IMR-90 (cell line): ENCODE data around the gene NAPB. TPM values are rescaled to one million over a fixed set of nuclear protein-coding genes. Genes with fewer than 3 reads are reported as not detected.

Source experiments
- ATAC-seq: fragments of 200-7000 bp; cut with Tn5 transposase; 2 replicates; pipeline ENCODE4 v1.9.1; 2020; ENCODE audit warnings: low read depth, mild to moderate bottlenecking, moderate library complexity
- BruUV-seq: library from RNA; stranded (reverse); fragments of 400-500 nt; replicated peaks from 2 replicates; lab custom pipeline; 2021; lab: Mats Ljungman, UMichigan
- CTCF ChIA-PET: fragments of 300-600 bp; formaldehyde crosslinking; extraction: SDS; loops from one replicate; lab custom pipeline; 2021; ENCODE audit warnings: antibody characterized with exemption; lab: Yijun Ruan, JAX
- POLR2A ChIA-PET: fragments of 300-600 bp; sonication (Branson Sonifier 250); formaldehyde crosslinking; loops from one replicate; lab custom pipeline; 2022; ENCODE audit warnings: antibody characterized with exemption; ENCODE audit not compliant: unreplicated experiment; lab: Charles Lee
- DNase-seq: peaks from one replicate; pipeline ENCODE4 v3.0.0; 2013
- H2AFZ ChIP-seq: replicated peaks from 2 replicates; pipeline ENCODE3; 2013; ENCODE audit warnings: low read length, mild to moderate bottlenecking; ENCODE audit not compliant: poor library complexity
- H2AK5ac ChIP-seq: 2 replicates; pipeline ENCODE4 v1.6.1; 2013; ENCODE audit warnings: low read depth, low read length, inconsistent platforms
- H2AK9ac ChIP-seq: replicated peaks from 2 replicates; pipeline ENCODE3; 2013; ENCODE audit warnings: mild to moderate bottlenecking, low read depth, low read length, moderate library complexity; ENCODE audit not compliant: poor library complexity
- H2BK120ac ChIP-seq: 2 replicates; pipeline ENCODE4 v1.6.1; 2013; ENCODE audit warnings: low read depth, low read length, inconsistent platforms
- H2BK15ac ChIP-seq: 3 replicates; pipeline ENCODE4 v1.6.1; 2013; ENCODE audit warnings: low read depth, low read length, inconsistent platforms
- H2BK20ac ChIP-seq: 2 replicates; pipeline ENCODE4 v1.6.1; 2013; ENCODE audit warnings: low read depth, mild to moderate bottlenecking, inconsistent platforms, low read length, moderate library complexity
- H2BK5ac ChIP-seq: 2 replicates; pipeline ENCODE4 v1.6.1; 2013; ENCODE audit warnings: mild to moderate bottlenecking, low read depth, low read length, inconsistent platforms; ENCODE audit not compliant: poor library complexity, severe bottlenecking
- H3K14ac ChIP-seq: replicated peaks from 2 replicates; pipeline ENCODE4 v1.6.1; 2013; ENCODE audit warnings: low read depth, low read length, inconsistent platforms
- H3K18ac ChIP-seq: 2 replicates; pipeline ENCODE4 v1.6.1; 2013; ENCODE audit warnings: low read depth, low read length, control low read depth
- H3K23ac ChIP-seq: 2 replicates; pipeline ENCODE4 v1.6.1; 2013; ENCODE audit warnings: low read depth, low read length, inconsistent platforms
- H3K27ac ChIP-seq: 2 replicates; pipeline ENCODE4 v1.5.1; 2013; ENCODE audit warnings: mild to moderate bottlenecking, control low read depth, low read length; ENCODE audit not compliant: insufficient read depth
- H3K27me3 ChIP-seq: 2 replicates; pipeline ENCODE4 v1.6.1; 2013; ENCODE audit warnings: low read length; ENCODE audit not compliant: control insufficient read depth, insufficient read depth
- H3K36me3 ChIP-seq: 2 replicates; pipeline ENCODE4 v1.6.1; 2013; ENCODE audit warnings: low read length, mixed read lengths; ENCODE audit not compliant: control insufficient read depth, insufficient read depth
- H3K4ac ChIP-seq: 2 replicates; pipeline ENCODE4 v1.6.1; 2013; ENCODE audit warnings: low read depth, low read length, inconsistent platforms
- H3K4me1 ChIP-seq: 2 replicates; pipeline ENCODE4 v1.6.1; 2013; ENCODE audit warnings: low read length, mixed read lengths; ENCODE audit not compliant: control insufficient read depth, insufficient read depth
- H3K4me2 ChIP-seq: 2 replicates; pipeline ENCODE4 v1.6.1; 2013; ENCODE audit warnings: low read depth, mild to moderate bottlenecking, control low read depth, low read length, moderate library complexity
- H3K4me3 ChIP-seq: 2 replicates; pipeline ENCODE4 v1.5.1; 2013; ENCODE audit warnings: low read depth, mild to moderate bottlenecking, control low read depth, low read length, moderate library complexity; ENCODE audit not compliant: insufficient read depth
- H3K56ac ChIP-seq: 2 replicates; pipeline ENCODE4 v1.6.1; 2013; ENCODE audit warnings: low read length, inconsistent platforms; ENCODE audit not compliant: insufficient read depth; ENCODE audit errors: extremely low read depth
- H3K79me1 ChIP-seq, 2 experiments: 2 replicates each; pipeline ENCODE4 v1.6.1; 2013; ENCODE audit warnings: low read length in 2 of 2, inconsistent platforms in 1 of 2, low read depth in 1 of 2
- H3K9ac ChIP-seq: 2 replicates; pipeline ENCODE4 v1.6.1; 2013; ENCODE audit warnings: low read depth, low read length, control low read depth
- H3K9me1 ChIP-seq: 2 replicates; pipeline ENCODE4 v1.6.1; 2013; ENCODE audit warnings: low read length, inconsistent platforms; ENCODE audit not compliant: insufficient read depth
- H3K9me3 ChIP-seq: 2 replicates; pipeline ENCODE4 v1.6.1; 2013; ENCODE audit warnings: low read length; ENCODE audit not compliant: control insufficient read depth, insufficient read depth
- H4K20me1 ChIP-seq: 2 replicates; pipeline ENCODE4 v1.6.1; 2013; ENCODE audit warnings: low read length, inconsistent platforms; ENCODE audit not compliant: insufficient read depth
- H4K5ac ChIP-seq: 2 replicates; pipeline ENCODE4 v1.6.1; 2013; ENCODE audit warnings: mild to moderate bottlenecking, low read depth, low read length, control low read depth
- H4K8ac ChIP-seq, 2 experiments: 2 replicates each; pipeline ENCODE4 v1.6.1; 2013; ENCODE audit warnings: low read depth in 2 of 2, low read length in 2 of 2, control low read depth in 1 of 2, inconsistent platforms in 1 of 2
- H4K91ac ChIP-seq: 2 replicates; pipeline ENCODE4 v1.6.1; 2013; ENCODE audit warnings: low read depth, low read length, inconsistent platforms; ENCODE audit not compliant: insufficient read depth
- BHLHE40 ChIP-seq: fragments of 150-350 bp; IDR thresholded peaks from 2 replicates; pipeline ENCODE4 v1.6.1; 2016; ENCODE audit warnings: mild to moderate bottlenecking, low read depth, low read length
- CEBPB ChIP-seq: IDR thresholded peaks from 2 replicates; pipeline ENCODE4 v1.6.1; 2012; ENCODE audit warnings: low read depth, low read length, improper control_type of control experiment
- CHD1 ChIP-seq: IDR thresholded peaks from 2 replicates; pipeline ENCODE4 v1.6.1; 2012; ENCODE audit warnings: low read depth, low read length, improper control_type of control experiment
- CTCF ChIP-seq: conservative IDR thresholded peaks from 2 replicates; pipeline ENCODE4 v1.5.1; 2012; ENCODE audit warnings: mild to moderate bottlenecking, low read depth, low read length, improper control_type of control experiment
- ELK1 ChIP-seq: fragments of 150-350 bp; IDR thresholded peaks from 2 replicates; pipeline ENCODE4 v1.6.1; 2016; ENCODE audit warnings: low read depth, mild to moderate bottlenecking, low read length, moderate library complexity, borderline replicate concordance
- FOS ChIP-seq: fragments of 150-350 bp; IDR thresholded peaks from 2 replicates; pipeline ENCODE4 v1.6.1; 2016; ENCODE audit warnings: low read depth, low read length
- MAFK ChIP-seq: IDR thresholded peaks from 2 replicates; pipeline ENCODE4 v1.6.1; 2012; ENCODE audit warnings: low read depth, low read length, improper control_type of control experiment
- MAZ ChIP-seq: IDR thresholded peaks from 2 replicates; pipeline ENCODE4 v1.6.1; 2012; ENCODE audit warnings: low read depth, mild to moderate bottlenecking, low read length, improper control_type of control experiment, moderate library complexity, borderline replicate concordance
- MXI1 ChIP-seq: IDR thresholded peaks from 2 replicates; pipeline ENCODE4 v1.6.1; 2012; ENCODE audit warnings: low read depth, mild to moderate bottlenecking, low read length, moderate library complexity, borderline replicate concordance
- NFE2L2 ChIP-seq: fragments of 150-350 bp; IDR thresholded peaks from 2 replicates; pipeline ENCODE4 v1.6.1; 2016; ENCODE audit warnings: low read depth, mild to moderate bottlenecking, low read length
- POLR2A ChIP-seq: IDR thresholded peaks from 2 replicates; pipeline ENCODE4 v1.6.1; 2012; ENCODE audit warnings: mild to moderate bottlenecking, low read depth, low read length
- RAD21 ChIP-seq: IDR thresholded peaks from 2 replicates; pipeline ENCODE4 v1.6.1; 2012; ENCODE audit warnings: low read length, improper control_type of control experiment
- RCOR1 ChIP-seq: IDR thresholded peaks from 2 replicates; pipeline ENCODE4 v1.6.1; 2012; ENCODE audit warnings: mild to moderate bottlenecking, low read length, improper control_type of control experiment; ENCODE audit not compliant: insufficient replicate concordance
- RFX5 ChIP-seq: IDR thresholded peaks from 2 replicates; pipeline ENCODE4 v1.8.0; 2012; ENCODE audit warnings: low read depth, mild to moderate bottlenecking, low read length, moderate library complexity
- SMC3 ChIP-seq: fragments of 150-350 bp; IDR thresholded peaks from 2 replicates; pipeline ENCODE4 v1.6.1; 2016; ENCODE audit warnings: low read depth, mild to moderate bottlenecking, antibody characterized with exemption, low read length, moderate library complexity
- USF2 ChIP-seq: fragments of 150-350 bp; IDR thresholded peaks from 2 replicates; pipeline ENCODE4 v1.6.1; 2017; ENCODE audit warnings: mild to moderate bottlenecking, antibody characterized with exemption, low read length, low read depth
- WGBS, 2 experiments: methylation state at CpG; one replicate each; pipeline versions ENCODE4 v1.1.5 to v1.1.7; 2013; ENCODE audit warnings: missing lambda C conversion rate in 2 of 2; ENCODE audit not compliant: insufficient read length in 1 of 2; ENCODE audit errors: extremely low coverage in 2 of 2; 5-methylcytosine and 5-hydroxymethylcytosine counted together
- dilution Hi-C: fragments of 300-500 bp; cut with HindIII; formaldehyde crosslinking; loops from one replicate; pipeline ENCODE4 v1.14.3; 2018; ENCODE audit warnings: low sequenced_read_pairs; ENCODE audit not compliant: unreplicated experiment
- in situ Hi-C: fragments of 300-500 bp; cut with MboI; formaldehyde crosslinking; loops from 3 replicates; pipeline ENCODE4 v1.14.3; 2019; ENCODE audit warnings: low sequenced_read_pairs, inconsistent platforms, mixed read lengths
- intact Hi-C: fragments of 100-400 bp; cut with micrococcal nuclease; formaldehyde crosslinking; loops from 2 replicates; pipeline ENCODE4 v1.10.0; 2022
- polyA plus RNA-seq, 3 experiments: library from polyadenylated mRNA; depleted of rRNA; stranded (reverse); fragments of >200 nt; gene quantifications; 2 replicates each; pipeline ENCODE4 v1.2.3, GENCODE V29; 2012; ENCODE audit warnings: low replicate concordance in 1 of 3
- total RNA-seq: library from RNA; depleted of rRNA; stranded (reverse); fragments of >200 nt; gene quantifications from 2 replicates; pipeline ENCODE4 v1.2.3, GENCODE V29; 2012

The NAPB gene
- total and polyA plus RNA-seq, 2 of the 4 experiments (the other 2 are of a cell fraction): 4.4 to 5.2 TPM

GRCh38 chr20:23326774-23327173 is 94.5 kb downstream of the NAPB start:
- no peak overlapping the region for H3K4me3 ChIP-seq
- H3K56ac ChIP-seq: no peak overlapping the region
- no peak overlapping the region for H3K4ac ChIP-seq
- no peaks in the 10 kb centered on the region for H3K79me1 ChIP-seq
- H2BK120ac ChIP-seq: no peak overlapping the region
- no peaks in the 10 kb centered on the region for H3K4me1 ChIP-seq
- no peak overlapping the region for H4K8ac ChIP-seq
- no peaks in the 10 kb centered on the region for H3K9me1 ChIP-seq
- WGBS, 2 experiments: no CpG with 5 or more reads among the region's 8 CpGs
- H2AK9ac ChIP-seq: no peak overlapping the region
- dilution Hi-C loops: no loop called here
- no peak overlapping the region for H3K27ac ChIP-seq
- no peak overlapping the region for H4K91ac ChIP-seq
- no TSS peak for BruUV-seq
- H3K9ac ChIP-seq: no peak overlapping the region
- H2BK15ac ChIP-seq: no peak overlapping the region
- in situ Hi-C loops: loop anchor here (25.0 kb wide), 1 partner anchor 989 kb away; no protein-coding TSS in a partner anchor
- no peak overlapping the region for H3K23ac ChIP-seq
- H2BK20ac ChIP-seq: no peak overlapping the region
- no peak overlapping the region for H2AFZ ChIP-seq
- no peak overlapping the region for H2BK5ac ChIP-seq
- no peak for TF ChIP-seq SMC3
- TF ChIP-seq NFE2L2: no peak
- no peak for TF ChIP-seq RAD21
- no peak for TF ChIP-seq USF2
- no peak for TF ChIP-seq BHLHE40
- no peak for TF ChIP-seq MXI1
- no peak for TF ChIP-seq CEBPB
- no peak for TF ChIP-seq MAZ
- no peak for TF ChIP-seq MAFK
- no peak for TF ChIP-seq CTCF
- TF ChIP-seq ELK1: no peak
- TF ChIP-seq CHD1: no peak
- TF ChIP-seq RCOR1: no peak
- no peak for TF ChIP-seq RFX5
- no peak for TF ChIP-seq POLR2A
- TF ChIP-seq FOS: no peak
- H3K14ac ChIP-seq: no peak overlapping the region
- ATAC-seq: no peak
- no peak overlapping the region for H3K4me2 ChIP-seq
- 0 out of 2 replicates have a peak, but pooled peaks cover 2% of the 10 kb centered on the region for H3K27me3 ChIP-seq
- no peak overlapping the region for H3K18ac ChIP-seq
- H3K9me3 ChIP-seq: no peaks in the 10 kb centered on the region
- no peak for DNase-seq
- ChIA-PET CTCF (no interaction called here), POLR2A (no interaction called here)
- no peak overlapping the region for H4K5ac ChIP-seq
- H3K36me3 ChIP-seq: no peaks in the 10 kb centered on the region
- intact Hi-C loops: no loop called here
- H2AK5ac ChIP-seq: no peak overlapping the region
- no peaks in the 10 kb centered on the region for H4K20me1 ChIP-seq
